SKM-1 (cell line): ENCODE measurements around the gene CTNNA2.

Source experiments
- DNase-seq: peaks from one replicate; lab custom pipeline; 2025; ENCODE audit not compliant: unreplicated experiment; lab: John Stamatoyannopoulos, UW

The CTNNA2 gene

DNA sequence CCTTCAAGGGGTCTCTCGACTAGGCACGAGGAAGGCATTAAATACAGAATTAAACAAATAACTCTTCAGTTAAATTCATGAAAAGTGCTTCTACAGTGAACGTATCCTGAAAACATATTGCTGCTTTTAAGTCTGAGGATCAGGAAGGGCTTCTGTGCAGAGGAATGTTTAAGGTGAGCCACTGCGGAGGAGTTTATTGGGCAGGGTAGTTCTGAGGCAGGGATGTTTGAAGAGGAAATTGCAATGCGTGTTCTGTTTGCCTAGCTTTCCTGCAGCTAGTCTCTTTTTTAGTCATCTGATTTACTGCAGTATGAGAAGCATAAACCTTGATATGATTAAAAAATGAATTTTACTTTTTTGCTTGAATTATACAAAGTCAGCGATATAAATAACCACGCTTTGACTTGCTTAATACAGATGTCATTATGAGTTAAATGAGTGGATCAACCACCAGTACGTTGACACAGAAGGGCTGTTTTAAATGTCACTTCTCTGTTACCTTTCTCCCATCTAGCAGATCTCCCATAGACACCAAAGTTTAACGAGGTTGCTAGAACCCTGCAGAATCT lies 98.7 kb downstream of the CTNNA2 start:
- no peak for DNase-seq

DNA sequence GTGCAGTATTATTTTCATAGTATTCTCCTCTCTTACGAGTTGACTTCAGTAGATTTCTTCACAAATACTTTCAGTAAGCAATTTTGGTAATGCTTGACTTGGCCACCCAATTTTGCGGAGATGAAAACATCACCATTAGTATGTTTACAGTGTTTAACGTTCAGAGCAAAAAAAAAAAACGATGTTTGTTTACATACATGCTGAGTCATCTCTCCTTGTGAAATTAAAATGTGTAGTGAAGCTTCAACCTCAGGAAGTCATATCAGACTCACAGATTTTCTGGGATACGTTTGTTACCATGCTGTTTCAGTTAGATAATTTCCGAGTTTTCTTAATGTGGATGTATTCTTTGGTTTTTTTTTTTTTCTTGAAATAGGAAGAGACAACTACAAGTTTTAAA lies 100.1 kb downstream of the CTNNA2 start:
- DNase-seq: no peak

DNA sequence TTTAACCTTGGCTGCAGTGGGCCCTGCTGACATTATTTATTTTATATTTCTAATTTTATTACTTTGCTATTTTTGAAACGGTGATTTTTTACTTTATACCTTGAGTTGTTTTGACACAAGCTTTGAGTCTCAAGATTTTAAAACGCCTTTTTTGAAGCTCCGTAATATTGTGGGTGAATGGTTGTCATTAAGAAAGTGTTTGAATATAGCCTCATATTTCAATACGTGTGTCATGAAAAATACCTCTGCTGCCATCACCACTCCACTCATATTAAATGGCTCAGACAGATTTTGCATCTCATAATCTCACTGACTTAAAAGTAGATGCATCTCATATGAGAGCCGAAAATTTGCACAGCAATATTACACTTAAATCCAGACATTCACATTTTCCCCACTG lies 106.6 kb downstream of the CTNNA2 start:
- DNase-seq: no peak

DNA sequence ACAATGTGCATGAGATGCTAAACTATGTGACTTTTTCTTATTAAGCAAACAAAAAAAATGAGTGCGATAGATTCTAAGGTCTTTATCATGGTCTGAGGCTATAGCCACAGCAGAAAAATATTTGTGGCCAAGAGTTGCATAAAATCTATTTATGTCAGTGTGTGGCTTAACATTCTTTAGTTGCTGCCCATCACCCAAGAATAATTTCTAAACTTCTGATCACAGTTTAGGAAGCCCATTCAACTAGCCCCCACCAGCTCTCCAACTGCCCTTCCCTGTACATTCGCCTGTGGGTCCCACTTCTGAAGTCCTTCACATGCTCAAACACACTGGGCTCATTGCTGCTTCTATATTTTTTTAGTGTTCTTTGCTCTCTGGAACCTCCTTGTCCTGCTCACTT lies 107.1 kb downstream of the CTNNA2 start:
- no peak for DNase-seq

DNA sequence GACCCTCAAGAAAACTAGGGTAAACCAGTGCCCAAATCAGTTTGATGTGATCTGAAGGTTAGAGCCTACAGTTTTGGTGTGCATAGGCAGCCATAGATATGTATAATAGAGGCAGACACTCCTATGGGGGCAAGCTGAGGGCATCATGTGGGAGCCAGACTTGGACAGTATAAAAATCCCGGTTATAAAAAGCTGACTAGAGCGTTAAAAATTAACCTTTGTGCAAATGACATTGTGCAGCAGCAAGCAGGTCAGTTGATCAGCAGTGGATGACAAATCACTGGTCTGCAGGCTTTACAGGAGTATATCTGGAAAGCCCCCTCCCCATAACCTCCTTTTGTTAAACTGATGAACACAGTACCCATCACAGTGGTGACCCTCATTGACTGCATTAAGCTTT lies 107.8 kb downstream of the CTNNA2 start:
- DNase-seq: no peak

DNA sequence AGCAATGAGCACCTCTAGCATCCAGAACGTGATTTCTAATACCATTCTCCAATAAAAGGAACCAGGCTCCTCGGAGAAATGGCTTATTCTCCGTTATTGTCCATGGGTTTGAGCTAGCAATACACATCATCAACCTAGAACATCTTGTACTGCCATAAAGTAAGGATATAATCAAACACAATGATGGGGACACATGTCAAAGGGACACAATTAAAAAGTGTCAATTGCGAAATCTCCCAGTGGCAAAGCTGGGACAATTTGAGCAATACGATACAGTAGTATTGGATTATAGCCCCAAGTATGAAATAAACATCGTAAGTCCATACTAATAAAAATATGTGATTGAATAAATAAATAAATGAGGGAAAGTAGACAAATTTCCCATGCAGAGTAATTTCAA lies 108.4 kb downstream of the CTNNA2 start:
- DNase-seq: no peak

DNA sequence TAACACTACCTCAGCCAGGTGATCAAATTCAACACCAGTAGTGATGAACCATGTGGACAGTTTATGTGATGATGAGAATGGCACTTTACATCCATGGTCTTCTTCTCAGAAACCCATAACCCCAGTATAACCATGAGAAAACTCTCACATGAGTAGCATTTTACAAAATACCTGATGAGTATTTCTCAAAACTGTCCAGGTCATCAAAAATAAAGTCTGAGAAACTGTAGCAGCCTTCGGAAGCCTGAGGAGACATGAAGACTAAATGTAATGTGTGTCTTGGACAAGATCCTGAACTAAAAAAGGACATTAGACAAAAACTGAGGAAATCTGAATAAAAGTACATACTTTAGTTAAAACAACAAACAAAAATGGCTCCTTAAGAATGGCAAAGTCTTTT lies 108.9 kb downstream of the CTNNA2 start:
- no peak for DNase-seq

DNA sequence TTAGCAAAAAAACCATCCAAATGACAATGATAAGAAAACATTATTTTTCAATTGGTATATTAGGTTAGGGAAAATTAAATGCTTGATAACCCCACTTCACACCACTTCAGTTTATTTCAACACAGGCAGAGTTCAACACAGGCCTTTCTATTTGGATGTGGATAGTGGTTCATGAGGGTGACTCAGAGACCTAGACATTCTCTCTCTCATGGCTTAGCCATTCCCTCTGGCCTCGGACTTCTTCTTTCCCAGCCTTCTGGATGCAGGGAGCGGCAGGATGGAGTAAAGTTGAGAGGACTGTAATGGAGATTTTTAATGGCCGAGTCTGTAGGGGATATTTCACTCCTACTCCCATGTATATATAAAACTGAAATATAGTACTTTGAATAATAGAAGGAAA lies 109.7 kb downstream of the CTNNA2 start:
- DNase-seq: no peak

DNA sequence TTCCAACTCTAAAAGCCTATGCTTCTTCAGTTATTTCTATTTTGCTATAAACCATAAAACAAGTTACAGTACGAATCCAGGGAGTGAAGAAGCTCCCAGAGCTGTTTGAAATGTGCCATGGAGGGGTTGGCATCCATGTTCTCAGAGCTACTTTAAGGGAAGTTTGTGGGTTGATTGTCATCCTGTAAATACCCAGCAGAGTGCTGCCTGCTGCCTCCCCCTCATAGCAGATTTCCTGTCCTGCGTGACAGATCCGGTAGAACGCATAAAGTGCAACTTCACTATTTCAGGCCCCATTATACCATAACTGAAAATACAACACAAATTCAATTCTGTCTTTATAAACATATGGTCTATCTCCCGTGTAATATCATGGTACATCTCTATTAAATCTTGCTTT lies 114.4 kb downstream of the CTNNA2 start:
- no peak for DNase-seq

DNA sequence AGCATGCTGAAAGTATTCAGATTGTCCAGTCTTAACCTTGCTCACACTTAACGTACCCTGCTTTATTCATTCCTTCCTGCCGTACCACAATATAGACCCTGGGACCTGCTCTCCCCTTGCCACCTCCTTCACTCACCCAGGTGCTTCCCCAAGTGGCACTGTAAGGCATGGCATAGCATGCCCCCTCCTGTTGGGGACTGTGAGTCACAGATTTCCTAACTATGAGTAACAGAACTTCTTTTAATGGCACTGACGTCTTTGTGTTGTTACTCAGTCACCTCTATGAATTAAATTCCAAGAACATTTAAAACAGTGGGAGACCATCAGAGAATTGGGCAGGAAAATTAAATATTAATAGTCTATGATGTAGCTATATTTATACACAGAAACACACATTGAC lies 117.2 kb downstream of the CTNNA2 start:
- DNase-seq: no peak

DNA sequence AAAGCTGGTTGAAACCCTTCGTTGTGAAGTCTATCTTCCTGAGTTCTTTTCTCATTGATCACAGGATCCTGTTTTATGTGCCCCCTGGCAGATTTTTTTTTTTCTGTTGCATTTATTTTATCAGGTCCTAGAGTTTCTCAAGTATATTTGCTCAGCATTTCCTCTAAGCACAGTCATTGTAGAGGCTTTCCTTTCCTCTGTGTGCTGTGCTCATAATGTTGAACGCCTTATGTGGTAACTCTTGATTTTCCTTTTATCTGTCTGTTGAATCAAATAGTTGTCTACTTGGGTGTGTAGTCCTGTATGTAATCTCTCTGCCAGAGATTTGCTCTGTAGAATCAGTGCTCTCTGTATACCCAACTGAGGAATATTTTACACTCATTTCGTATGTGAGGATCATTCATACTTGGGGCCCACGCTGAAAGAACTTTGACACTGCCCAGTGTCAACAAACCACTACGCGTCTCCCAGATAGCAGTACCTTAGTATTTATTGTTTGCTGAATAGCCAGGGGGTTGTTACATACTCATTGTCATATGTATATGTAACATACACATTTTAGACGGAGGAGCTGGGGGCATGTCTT lies 118.2 kb downstream of the CTNNA2 start:
- no peak for DNase-seq

DNA sequence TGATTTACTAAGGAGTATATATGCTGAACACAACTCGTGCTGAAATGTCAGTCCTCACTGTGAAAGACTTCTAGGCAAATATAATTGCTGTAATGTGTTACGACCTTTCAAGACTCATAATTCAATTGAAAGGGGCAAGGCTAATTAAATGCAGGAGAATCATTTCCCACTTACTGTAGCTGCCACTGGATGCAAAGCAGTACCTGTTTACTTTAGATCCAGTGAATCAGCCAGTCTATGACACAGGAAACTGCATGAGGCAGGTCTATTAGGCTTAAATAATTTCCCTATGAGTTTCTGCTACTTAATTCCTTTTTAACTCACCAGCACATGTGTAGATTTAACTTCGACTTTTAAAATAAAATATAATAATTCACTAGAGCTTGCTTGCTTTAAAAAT lies 125.6 kb downstream of the CTNNA2 start:
- DNase-seq: no peak

DNA sequence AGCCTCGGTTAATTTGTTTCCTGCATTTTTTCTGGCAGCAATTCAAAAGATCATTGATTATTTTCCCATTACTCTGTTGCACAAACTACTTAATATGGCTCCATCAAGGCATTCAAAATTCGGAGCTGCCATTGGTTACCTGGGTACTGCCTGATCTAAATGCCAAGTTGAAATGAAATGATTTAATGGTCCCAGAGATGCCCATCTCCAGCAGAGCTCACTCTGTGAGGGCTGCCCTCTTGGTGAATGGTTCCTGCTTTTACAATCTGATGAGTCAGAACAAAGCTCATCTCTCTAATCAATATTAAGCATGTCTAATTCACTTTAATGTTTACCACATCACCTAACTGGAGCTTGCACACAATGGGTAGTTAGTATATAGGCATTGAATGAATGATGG lies 126.1 kb downstream of the CTNNA2 start:
- DNase-seq: no peak

DNA sequence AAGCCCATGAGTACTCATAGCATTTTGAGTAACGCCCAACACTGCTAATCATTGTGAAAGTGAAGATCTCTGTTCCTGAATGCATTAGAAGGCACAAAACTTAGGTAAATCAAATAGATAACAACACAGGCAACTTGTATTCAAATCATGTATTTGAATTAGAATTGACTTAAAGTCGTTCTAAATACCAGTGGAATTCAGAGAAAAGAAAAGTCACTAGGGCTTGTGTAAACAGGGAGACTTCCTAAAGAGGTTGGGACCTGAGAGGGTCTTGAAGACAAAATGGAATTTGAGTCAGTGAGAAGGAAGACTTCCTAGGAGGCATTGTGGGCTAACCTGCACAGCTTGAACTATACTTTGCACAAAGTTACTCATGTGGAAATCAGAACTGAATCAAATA lies 127.2 kb downstream of the CTNNA2 start:
- no peak for DNase-seq

DNA sequence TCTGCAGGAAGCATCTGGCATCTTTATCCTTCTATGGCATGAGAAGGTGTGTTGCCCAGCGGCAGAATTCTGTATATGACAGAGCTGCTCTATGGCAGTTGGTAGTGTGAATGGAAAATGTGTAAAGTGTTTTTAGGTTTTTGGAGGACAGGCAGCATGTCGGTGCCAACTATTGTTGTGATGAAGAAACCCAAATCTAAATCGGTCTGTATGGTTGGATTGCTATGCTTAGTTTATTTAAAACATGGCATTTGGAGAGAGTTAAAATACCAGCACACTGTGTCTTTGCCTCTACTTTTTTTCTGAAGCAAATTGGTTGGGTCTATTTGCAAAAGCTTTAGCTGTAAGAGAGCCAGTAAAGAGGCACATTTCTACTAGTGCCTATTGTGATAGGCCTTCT lies 136.7 kb downstream of the CTNNA2 start:
- DNase-seq: no peak

DNA sequence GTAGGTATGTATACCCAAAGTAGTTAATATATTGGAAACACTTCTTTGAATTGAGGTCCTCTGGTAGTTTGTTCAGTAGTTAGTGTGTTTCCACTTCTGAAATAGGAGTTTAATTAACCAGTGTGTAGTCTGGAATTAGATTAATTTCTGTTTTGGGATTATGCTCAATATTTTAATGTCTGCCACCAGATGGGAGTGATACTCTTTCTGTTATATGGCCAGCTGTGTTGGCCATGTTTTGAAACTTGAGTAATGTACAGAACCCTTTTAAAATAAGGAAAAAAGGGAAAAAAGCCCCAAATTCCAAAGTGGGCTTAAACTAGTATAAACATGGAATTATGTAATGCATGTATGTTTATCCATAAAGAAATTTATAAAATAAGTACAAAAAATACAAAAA lies 147.7 kb downstream of the CTNNA2 start:
- DNase-seq: no peak

DNA sequence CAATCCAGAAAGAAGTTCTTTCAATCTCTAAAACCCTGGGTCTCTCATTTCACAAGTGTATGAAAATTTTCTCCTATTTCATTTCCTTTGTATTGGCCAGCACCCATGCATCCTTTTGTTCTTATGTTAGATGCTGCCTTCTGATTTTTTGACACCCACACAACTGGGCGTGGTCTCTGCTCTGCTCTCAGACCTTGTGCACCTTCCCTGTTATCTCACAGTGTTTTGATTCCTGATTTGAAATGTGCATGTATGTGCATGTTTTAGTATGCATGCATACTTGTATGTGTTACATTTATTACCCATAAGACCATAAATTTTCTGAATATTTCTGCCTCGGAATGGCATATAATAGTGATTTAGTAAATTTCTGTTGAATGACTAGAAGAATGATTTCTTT lies 152.2 kb downstream of the CTNNA2 start:
- no peak for DNase-seq

DNA sequence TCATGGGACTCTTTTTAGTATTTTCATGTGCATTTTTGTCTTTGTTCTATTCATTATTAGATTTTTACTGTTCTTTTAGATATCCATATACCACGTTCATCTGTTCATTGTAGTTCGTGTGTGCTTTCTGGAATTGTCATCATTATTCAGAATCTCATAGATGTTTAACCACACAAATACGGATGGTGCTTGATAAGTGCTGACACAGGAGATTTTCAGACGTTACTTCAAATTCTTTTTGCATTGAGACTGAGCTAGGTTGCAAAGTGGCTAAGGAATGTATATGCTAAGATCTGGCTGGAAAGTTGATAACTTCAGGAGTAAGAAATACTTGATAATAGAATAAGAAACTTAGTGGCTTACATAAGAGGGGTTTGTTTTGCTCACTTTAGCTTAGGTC lies 153.6 kb downstream of the CTNNA2 start:
- no peak for DNase-seq

DNA sequence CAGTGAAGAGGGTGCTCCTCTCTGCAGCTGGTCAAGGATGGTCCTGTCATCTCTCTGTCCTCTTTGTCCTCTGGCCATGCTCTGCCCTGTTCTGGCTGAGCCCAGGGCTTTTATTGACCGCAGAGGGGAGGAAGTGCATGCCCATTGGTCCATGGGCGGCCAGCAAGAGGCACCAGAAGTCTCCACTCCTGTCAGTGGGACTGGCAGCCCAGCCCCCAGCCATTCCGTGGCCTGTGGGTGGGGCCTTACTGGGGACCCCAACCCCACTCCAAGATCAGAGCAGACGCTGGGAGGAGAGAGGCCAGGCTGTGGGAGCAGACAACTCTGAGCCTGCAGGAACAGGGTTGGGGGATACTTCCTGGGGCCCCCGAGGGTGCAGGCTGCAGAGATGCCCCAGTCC lies 156.9 kb downstream of the CTNNA2 start:
- DNase-seq: no peak

DNA sequence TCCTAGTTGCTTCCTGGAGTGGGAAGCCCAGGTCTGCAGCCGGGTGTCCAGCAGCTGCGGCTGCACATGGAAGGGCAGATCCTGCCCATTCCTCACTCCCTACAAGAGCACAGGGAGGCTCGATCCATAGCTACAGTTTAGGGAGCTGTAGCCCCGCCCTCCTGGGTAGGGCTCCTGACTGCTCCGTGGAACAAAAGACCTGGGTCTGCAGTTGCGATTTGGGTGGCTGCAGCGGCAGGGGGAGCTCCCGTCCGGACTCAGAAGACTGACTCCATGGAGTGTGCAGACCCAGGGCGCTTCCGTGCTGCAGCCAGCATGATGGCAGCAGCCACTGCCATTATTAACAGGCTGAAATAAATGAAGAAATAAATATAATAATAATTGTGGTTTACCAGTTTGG lies 157.3 kb downstream of the CTNNA2 start:
- DNase-seq: no peak

DNA sequence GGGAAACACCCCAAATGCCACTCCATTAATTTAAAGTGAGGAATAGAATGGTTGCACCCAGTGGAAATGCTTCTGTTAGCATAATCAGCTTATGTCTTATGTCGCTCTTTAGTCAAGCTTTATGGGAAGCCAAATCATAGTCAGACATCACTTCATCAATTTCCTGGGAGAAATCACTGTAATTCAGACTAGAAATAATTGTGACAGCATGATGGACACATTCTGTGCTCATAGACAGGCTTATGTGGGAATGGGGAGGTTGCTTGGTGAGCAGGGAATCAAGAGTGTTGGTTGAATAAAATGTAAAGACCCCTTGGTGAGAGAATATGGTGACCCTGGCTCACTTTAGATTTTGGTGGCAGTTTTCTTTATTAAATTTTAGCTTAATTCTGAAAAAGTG lies 174.0 kb downstream of the CTNNA2 start:
- DNase-seq: no peak

DNA sequence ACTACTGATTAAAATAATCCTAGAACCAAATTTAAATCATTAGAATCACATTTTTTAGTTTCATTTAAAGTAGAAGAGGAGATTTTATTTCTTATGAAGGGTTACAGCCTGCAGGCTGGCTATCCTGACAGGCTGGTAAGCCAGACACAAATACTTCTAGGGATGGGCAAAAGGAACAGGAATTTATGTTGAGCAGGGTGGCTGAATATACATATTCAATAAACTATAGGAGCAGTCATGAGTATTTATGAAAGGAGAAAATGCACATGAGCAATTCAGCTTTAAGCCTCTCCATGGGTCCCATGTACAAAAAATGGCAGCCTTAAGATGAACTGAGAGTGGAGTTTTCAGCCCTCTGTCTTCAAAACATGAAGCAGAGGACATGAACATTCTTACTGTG lies 182.4 kb downstream of the CTNNA2 start:
- DNase-seq: no peak

DNA sequence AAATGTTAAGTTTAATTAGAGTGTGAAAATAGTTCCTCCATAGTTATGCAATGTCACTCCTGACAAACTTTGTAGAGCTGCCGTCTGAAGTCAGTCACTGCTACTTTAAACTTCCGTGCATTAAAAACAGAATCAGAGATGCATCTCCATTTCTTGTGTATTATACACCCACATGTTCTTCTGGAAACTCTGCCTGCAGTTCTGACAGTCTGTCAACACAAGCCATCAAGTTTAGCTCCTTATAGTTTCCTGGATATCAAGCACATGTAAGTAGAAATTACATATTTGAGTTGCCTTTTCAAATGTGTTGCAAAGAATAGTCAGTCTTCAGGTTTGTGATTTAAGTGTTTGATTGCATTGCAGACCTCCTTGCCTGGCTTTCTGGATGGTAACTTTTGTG lies 184.3 kb downstream of the CTNNA2 start:
- no peak for DNase-seq

DNA sequence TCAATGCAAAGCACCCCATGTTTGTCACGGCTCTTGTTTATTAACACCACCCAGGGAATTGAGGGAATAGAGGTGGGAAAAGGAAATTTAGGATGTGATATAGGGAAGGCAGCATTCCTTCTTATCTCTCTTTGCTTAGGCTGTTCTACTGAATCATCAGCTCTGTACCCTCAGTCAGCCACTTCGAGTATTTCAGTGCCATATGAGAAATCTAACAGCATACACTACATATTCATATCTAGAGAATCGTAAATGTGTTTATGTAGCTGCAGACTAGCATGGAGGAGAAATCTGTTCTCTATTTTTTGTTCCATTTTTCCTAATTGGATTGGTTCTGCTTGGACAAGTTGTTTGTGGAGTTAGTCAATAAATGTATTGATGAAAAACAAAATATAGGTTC lies 187.8 kb downstream of the CTNNA2 start:
- no peak for DNase-seq
